Measurements from ENCODE around the gene MMAB.

DNA sequence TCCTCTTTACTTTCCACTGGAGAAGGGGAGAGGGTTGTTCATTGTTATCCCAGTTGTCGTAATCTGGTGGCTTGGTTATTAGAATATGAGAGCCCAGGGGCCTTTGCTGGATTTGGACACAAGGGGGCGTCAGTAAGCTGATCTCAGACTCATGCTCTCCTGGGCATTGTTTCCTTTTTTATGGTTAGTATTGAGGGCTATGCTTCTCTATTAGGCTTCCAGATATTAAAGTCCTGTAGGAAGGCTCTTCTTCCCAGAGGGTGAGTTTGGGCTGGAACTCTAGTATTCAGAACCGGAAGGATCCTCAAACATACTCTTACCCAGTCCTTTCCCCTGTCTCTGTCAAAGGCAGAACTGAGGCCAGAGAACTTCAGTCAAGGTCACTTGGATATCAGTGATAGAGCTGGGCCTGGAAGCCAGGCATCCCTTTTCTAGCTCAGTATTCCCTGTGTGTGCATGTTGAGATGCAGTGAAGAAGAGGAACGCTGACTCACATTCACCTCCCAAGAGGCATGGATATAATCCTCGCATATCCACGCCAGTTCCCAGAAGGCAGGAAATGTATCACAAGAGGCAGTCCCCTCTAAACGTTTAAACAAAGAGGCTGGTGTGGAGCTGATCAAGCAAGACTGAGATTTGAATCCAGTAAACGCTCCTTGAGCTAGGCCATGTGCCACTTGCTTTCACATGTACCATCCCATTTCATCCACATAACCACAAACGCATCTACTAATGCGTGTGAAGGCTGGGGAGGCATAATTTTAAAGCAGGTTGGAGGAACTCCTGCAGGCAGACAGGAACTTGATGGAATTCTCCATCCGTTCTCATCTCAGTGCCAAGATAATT is 54.3 kb downstream of the MMAB start:
- TF ChIP-seq, protein P1, sequence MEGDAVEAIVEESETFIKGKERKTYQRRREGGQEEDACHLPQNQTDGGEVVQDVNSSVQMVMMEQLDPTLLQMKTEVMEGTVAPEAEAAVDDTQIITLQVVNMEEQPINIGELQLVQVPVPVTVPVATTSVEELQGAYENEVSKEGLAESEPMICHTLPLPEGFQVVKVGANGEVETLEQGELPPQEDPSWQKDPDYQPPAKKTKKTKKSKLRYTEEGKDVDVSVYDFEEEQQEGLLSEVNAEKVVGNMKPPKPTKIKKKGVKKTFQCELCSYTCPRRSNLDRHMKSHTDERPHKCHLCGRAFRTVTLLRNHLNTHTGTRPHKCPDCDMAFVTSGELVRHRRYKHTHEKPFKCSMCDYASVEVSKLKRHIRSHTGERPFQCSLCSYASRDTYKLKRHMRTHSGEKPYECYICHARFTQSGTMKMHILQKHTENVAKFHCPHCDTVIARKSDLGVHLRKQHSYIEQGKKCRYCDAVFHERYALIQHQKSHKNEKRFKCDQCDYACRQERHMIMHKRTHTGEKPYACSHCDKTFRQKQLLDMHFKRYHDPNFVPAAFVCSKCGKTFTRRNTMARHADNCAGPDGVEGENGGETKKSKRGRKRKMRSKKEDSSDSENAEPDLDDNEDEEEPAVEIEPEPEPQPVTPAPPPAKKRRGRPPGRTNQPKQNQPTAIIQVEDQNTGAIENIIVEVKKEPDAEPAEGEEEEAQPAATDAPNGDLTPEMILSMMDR (IDR thresholded peaks at IDR 0.05 in 4 of 5, conservative IDR thresholded peaks at IDR 0.05 in 1 of 5): peak; percentile 39 to 80 (median 62)
- no peak for TF ChIP-seq POLR2A (IDR thresholded peaks at IDR 0.05)
